Right atrium auricular region (tissue), 2 donors: ENCODE data around the gene AVPR1B. TPM values are rescaled to one million over a fixed set of nuclear protein-coding genes. Genes with fewer than 3 reads are reported as not detected.

Experiments
- DNase-seq: peaks from one replicate; pipeline ENCODE4 v3.0.0-alpha.2; 2019; ENCODE audit warnings: low spot score
- H3K27ac ChIP-seq, 2 donors: fragments of 200-600 bp; sonication (generic); 1 replicate in 1 of 2; 2 replicates in 1 of 2; pipeline ENCODE4 v1.5.1; 2016 to 2019
- H3K27me3 ChIP-seq, 2 donors: fragments of 200-600 bp; sonication (generic); one replicate each; pipeline versions ENCODE4 v1.5.1 to v1.6.0; 2017 to 2019
- H3K36me3 ChIP-seq: fragments of 200-600 bp; sonication (generic); one replicate; pipeline ENCODE4 v1.5.1; 2016
- H3K4me1 ChIP-seq, 2 donors: fragments of 200-600 bp; sonication (generic); one replicate each; pipeline versions ENCODE4 v1.5.1 to v1.6.0; 2017 to 2019
- H3K4me3 ChIP-seq, 2 donors: fragments of 200-600 bp; sonication (generic); 1 replicate in 1 of 2; 2 replicates in 1 of 2; pipeline ENCODE4 v1.5.1; 2017 to 2019; ENCODE audit warnings: mild to moderate bottlenecking in 1 of 2, moderate library complexity in 1 of 2
- H3K9me3 ChIP-seq, 2 donors: fragments of 200-600 bp; sonication (generic); one replicate each; pipeline ENCODE4 v1.5.1; 2019
- CTCF ChIP-seq, 2 donors: fragments of 200-600 bp; sonication (generic); IDR thresholded peaks; one replicate each; pipeline ENCODE4 v1.5.1; 2019; ENCODE audit warnings: antibody characterized with exemption in 2 of 2
- total RNA-seq, 2 donors: library from RNA; depleted of rRNA; stranded (reverse); fragments of >200 nt; gene quantifications; one replicate each; pipeline ENCODE4 v1.1.0, GENCODE V29; 2016

Gene AVPR1B
- total RNA-seq, 2 donors from 2014 or later = not detected

DNA sequence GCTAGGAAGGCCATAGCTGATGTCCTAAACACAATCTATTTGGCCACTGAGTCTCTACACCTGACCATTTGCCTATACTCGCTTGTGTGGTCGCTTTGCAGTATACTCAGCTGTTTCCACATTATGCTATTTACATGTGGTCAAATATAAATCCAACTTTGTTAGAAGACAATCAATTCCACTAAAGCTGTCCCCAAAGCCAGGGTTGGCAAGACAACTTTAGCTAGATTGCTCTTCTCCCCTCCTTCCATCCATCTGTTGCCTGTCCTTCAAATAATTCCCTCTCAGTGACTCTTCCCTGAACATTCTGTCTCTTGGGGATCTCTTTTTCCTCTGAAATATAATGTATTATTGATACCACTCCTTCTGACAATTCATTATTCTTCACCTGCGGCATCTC, 30.1 kb downstream of the AVPR1B start:
- Histone ChIP-seq H3K36me3 (no peaks in the 10 kb centered on the region), H3K27ac (no peak overlapping the region), H3K4me1 (no peaks in the 10 kb centered on the region), H3K9me3 (no peaks in the 10 kb centered on the region), H3K27me3 (no peaks in the 10 kb centered on the region), H3K4me3 (no peak overlapping the region)
- DNase-seq = no peak
- no peak for TF ChIP-seq CTCF (IDR thresholded peaks at IDR 0.05)

DNA sequence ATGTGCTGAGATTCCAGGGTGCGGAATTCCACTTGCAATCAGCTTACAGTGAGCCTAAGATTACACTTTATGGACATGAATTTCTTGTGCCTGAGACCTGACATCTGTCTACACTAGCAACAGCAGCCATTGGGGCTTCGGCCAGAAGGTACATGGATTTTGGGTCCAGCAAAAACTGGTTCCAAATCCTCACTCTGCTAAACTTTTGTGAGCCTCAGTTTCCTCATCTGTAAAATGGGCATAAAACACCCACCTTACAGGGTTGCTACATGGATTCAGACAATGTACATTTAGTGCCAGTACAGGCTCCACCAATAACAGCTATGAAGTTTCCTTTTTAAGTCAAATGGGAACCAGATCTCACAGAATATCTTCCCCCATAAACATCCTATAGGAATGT, 33.4 kb downstream of the AVPR1B start:
- no peaks in the 10 kb centered on the region for H3K27me3 ChIP-seq
- TF ChIP-seq CTCF (IDR thresholded peaks at IDR 0.05) = no peak
- H3K4me1 ChIP-seq = no peaks in the 10 kb centered on the region
- no peak overlapping the region for H3K4me3 ChIP-seq
- H3K27ac ChIP-seq = no peak overlapping the region
- DNase-seq = no peak
- H3K9me3 ChIP-seq = no peaks in the 10 kb centered on the region
- no peaks in the 10 kb centered on the region for H3K36me3 ChIP-seq

DNA sequence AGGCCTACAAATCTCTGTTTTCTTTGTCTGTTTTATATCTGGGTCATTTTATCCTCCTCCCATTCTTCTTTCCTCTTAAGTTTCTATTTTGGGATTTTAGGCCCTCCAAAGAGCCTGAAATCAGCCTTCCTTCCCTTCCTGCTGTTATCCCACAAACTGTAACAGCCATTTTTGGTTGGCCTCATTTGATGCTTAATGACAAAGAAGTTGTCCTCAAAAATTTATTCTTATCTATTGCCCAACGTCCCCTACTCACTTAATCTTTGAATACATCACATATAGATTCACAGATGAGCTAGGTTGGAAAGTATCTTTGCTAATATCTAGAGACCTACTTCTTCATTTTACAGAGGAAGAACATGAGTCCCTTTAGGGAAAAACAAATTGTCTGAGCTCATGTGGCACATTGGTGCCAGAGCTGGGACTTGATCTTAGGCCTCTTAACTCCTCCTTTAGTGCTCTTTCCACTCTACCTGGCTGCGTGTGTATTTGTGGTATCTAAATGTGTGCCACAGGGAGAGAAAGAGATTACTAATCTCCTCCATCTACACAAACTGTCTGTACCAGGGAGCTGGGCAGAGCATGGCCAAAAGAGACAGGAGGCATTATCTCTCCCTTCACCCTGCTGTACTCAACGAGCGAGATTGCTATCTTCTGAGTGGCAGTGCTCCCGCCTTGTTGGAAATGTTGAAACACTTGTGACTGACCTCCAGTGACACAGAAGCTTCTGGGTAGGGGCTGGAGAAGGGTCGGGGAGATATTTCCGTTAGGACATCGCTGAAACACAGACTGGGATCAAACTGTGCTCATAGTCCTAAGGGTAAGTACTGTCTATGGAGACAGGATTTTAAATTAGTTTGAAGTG, 34.1 kb downstream of the AVPR1B start:
- Histone ChIP-seq H3K36me3 (no peaks in the 10 kb centered on the region), H3K4me1 (no peaks in the 10 kb centered on the region), H3K9me3 (no peaks in the 10 kb centered on the region), H3K4me3 (no peak overlapping the region), H3K27me3 (no peaks in the 10 kb centered on the region), H3K27ac (no peak overlapping the region)
- no peak for DNase-seq
- no peak for TF ChIP-seq CTCF (IDR thresholded peaks at IDR 0.05)

GRCh38 chr1:206081856-206082255, 35.3 kb downstream of the AVPR1B start:
- no peaks in the 10 kb centered on the region for H3K36me3 ChIP-seq
- DNase-seq = no peak
- H3K27me3 ChIP-seq = no peaks in the 10 kb centered on the region
- H3K4me3 ChIP-seq = no peak overlapping the region
- no peaks in the 10 kb centered on the region for H3K9me3 ChIP-seq
- no peak for TF ChIP-seq CTCF (IDR thresholded peaks at IDR 0.05)
- H3K4me1 ChIP-seq = no peaks in the 10 kb centered on the region
- no peak overlapping the region for H3K27ac ChIP-seq

GRCh38 chr1:206080026-206080820, 37.0 kb downstream of the AVPR1B start:
- H3K4me3 ChIP-seq = no peak overlapping the region
- H3K4me1 ChIP-seq = no peaks in the 10 kb centered on the region
- no peak overlapping the region for H3K27ac ChIP-seq
- no peak for TF ChIP-seq CTCF (IDR thresholded peaks at IDR 0.05)
- no peak for DNase-seq
- no peaks in the 10 kb centered on the region for H3K27me3 ChIP-seq
- no peaks in the 10 kb centered on the region for H3K36me3 ChIP-seq
- no peaks in the 10 kb centered on the region for H3K9me3 ChIP-seq
